ENCODE measurements around the gene RUNX1.

DNA sequence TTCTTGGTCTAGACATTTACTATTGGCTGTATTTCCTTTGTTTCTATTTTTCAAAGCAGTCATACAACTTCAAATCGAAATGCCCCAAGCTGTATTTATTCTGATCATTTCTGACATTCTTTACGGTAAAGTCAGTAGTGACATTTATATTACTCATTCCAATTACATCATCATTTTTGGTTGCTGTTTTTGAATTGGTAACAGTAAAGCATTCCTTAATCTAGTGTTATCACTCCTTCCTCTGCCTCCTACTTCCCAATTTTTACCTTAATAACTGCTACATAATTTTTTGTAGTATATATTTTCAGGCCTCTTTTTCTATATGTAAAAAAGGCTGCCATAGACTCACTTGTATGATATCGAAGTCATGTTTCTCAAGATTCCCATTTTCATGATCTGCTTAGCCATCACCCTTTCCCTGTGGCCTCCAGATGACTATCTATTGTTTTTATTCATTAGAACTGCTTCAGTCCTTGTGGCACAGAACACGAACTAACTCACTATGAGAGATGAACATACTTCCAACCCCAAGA lies 167.2 kb downstream of the RUNX1 start:
- TF ChIP-seq POLR2A (IDR thresholded peaks at IDR 0.05) = no peak
- TF ChIP-seq, protein P1, sequence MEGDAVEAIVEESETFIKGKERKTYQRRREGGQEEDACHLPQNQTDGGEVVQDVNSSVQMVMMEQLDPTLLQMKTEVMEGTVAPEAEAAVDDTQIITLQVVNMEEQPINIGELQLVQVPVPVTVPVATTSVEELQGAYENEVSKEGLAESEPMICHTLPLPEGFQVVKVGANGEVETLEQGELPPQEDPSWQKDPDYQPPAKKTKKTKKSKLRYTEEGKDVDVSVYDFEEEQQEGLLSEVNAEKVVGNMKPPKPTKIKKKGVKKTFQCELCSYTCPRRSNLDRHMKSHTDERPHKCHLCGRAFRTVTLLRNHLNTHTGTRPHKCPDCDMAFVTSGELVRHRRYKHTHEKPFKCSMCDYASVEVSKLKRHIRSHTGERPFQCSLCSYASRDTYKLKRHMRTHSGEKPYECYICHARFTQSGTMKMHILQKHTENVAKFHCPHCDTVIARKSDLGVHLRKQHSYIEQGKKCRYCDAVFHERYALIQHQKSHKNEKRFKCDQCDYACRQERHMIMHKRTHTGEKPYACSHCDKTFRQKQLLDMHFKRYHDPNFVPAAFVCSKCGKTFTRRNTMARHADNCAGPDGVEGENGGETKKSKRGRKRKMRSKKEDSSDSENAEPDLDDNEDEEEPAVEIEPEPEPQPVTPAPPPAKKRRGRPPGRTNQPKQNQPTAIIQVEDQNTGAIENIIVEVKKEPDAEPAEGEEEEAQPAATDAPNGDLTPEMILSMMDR (IDR thresholded peaks at IDR 0.05) = no peak
